ENCODE data around the gene GPR156.
"Not testable (repeated sequence)": the region's sequence is repeated elsewhere in the genome, so short reads cannot be mapped to it uniquely, and the experiment has no call there.

Gene GPR156

GRCh38 chr3:120284747-120285507 lies at the start of gene GPR156:
GPR156 (minus strand) TSS chr3:120285222; CDS start chr3:120244098, 41,124 bp downstream.
- DNase-seq, result peak; percentile 17

- no peak for DNase-seq
Measured at GRCh38 chr3:120332646-120333045, 47.6 kb upstream of the GPR156 start.

- DNase-seq, result no peak
Measured at GRCh38 chr3:120331076-120331475, 46.1 kb upstream of the GPR156 start.

- DNase-seq, result no peak
Measured at GRCh38 chr3:120326784-120327183, 41.8 kb upstream of the GPR156 start.

GRCh38 chr3:120324190-120324589 lies 39.2 kb upstream of the GPR156 start:
- DNase-seq, result no peak

DNA sequence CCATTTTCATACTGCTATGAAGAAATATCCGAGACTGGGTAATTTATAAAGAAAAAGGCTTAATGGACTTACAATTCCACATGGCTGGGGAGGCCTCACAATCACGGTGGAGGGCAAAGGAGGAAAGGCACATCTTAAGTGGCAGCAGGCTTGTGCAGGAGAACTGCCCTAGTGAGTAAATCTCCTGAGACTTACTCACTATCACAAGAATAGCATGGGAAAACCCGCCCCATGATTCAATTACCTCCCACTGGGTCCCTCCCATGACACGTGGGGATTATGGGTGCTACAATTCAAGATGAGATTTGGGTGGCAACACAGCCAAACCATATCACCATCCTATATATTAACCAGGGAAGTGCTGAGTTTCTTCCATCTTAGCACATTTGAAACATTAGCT lies 38.7 kb upstream of the GPR156 start:
- not testable (repeated sequence) for DNase-seq

DNA sequence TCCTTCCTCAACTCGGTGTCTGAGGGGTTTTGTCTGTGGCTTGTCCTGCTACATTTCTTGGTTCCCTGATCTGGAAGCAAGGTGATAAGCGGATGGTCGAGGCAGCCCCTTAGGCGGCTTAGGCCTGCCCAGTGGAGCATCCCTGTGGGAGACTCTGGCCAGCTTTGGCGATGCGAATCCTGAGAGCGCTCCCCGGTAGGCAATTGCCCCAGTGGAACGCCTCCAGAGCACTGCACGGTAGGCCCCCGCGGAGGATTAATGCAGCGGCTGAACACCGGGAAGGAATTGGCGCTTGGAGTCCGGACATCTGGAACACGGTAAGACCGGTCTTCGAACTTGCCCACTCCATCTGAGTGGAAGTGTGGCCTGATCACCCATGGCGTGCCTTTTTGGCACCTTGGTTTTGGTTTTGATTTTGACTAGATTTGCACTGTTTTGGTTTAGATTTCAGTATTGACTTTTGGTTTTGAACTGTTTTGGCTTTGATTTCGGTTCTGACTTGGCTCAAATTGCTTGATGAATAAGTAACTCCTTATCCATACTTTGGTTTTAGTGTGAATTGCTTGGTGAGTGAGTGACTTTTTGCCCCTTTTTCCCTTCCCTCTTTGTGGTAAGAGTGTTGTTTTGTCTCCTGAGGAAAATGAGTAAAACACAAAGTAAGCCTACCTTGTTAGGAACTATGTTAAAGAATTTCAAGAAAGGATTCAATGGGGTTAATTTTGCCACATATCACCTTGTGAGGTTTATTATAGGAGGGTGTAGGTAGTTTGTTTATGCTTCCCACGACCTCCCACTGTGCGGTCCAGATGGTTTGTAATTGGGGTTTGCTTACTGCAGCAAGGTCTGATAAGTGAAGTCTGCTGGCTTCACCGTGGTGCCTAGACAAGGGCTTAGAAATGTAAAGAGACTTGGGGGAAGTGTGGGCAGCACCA lies 27.1 kb upstream of the GPR156 start:
- DNase-seq, result no peak

- DNase-seq, result no peak
Measured at GRCh38 chr3:120306519-120307455, 21.8 kb upstream of the GPR156 start.

- DNase-seq, result no peak
Measured at GRCh38 chr3:120304616-120305015, 19.6 kb upstream of the GPR156 start.

- no peak for DNase-seq
Measured at GRCh38 chr3:120302361-120302760, 17.3 kb upstream of the GPR156 start.

GRCh38 chr3:120300971-120301370 lies 15.9 kb upstream of the GPR156 start:
- no peak for DNase-seq

DNA sequence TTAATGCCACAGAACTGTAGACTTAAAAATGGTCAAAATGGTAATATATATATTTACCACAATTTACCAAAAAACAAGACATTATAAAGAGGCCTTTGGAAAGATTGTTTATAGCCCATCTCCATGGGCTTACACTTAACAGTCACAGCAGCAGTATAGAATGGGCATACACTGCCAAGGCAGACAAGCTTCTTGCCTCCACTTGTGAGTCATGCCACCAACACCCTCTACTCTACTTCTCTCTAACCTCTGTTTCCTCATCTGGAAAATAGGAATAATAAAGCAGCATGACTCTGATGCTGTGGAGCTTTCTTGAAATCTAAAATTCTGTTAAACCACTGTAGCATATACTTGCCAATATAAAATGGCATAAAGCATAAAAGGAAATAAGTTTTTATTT lies 14.4 kb upstream of the GPR156 start:
- no peak for DNase-seq

GRCh38 chr3:120298996-120299395 lies 14.0 kb upstream of the GPR156 start:
- no peak for DNase-seq

- not testable (repeated sequence) for DNase-seq
Measured at GRCh38 chr3:120291552-120291951, 6.5 kb upstream of the GPR156 start.

GRCh38 chr3:120289636-120290035 lies 4.6 kb upstream of the GPR156 start:
- DNase-seq, result no peak

DNA sequence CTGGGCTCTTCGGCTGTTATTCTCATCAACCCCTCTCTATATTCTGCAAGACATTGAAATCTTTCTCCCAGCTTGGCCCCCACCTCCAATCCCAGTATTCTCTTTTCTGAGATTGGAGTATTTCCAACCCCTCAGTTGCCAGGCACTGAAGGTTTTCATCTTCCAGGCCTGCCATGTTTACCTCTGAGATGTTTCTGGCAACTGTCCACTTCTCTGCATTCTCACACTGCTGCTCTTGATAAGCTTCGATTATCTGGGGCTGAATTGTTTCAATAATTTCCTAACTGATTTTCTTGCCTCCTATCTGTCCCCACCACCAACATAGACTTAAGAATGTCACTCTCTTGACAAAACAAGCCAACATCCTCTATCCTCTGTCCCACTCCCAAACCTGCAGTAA lies 1.4 kb upstream of the GPR156 start:
- DNase-seq, result no peak

GRCh38 chr3:120285508-120285841 lies 453 bp upstream of the GPR156 start:
- no peak for DNase-seq

GRCh38 chr3:120281261-120281660 lies 3.8 kb downstream of the GPR156 start:
- no peak for DNase-seq

DNA sequence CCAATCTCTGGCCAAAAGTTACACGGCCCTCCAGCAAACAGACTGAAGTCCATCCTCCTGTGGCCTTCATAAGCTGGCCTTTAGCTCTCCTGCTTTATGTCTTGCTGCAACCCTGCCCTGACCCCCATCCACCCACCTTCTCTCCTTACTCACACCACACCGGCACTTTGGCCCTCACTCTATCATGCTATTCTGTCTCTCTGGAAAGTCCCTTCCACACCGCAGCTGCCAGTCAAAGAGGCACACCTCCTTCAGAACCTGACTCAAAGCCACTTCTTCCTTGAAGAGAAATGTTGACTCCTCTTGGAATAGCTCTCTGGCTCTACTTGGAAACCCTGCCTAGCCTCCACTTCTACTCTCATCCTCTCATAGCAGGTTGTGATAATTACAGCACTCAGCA lies 4.5 kb downstream of the GPR156 start:
- DNase-seq, result no peak

- DNase-seq, result no peak
Measured at GRCh38 chr3:120280026-120280425, 5.0 kb downstream of the GPR156 start.

DNA sequence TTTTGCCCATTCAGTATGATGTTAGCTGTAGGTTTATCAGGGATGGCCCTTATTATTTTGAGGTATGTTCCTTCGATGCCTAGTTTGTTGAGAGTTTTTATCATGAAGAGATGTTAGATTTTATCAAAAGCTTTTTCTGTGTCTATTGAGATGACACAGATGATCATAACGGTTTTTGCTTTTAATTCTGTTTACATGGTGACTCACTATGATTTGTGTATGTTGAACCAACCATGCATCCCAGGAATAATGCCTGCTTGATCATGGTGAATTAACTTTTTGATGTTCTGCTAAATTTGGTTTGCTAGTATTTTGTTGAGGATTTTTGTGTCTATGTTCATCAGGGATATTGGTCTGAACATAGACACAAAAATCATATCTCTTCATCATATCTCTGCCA lies 8.3 kb downstream of the GPR156 start:
- DNase-seq, result no peak

DNA sequence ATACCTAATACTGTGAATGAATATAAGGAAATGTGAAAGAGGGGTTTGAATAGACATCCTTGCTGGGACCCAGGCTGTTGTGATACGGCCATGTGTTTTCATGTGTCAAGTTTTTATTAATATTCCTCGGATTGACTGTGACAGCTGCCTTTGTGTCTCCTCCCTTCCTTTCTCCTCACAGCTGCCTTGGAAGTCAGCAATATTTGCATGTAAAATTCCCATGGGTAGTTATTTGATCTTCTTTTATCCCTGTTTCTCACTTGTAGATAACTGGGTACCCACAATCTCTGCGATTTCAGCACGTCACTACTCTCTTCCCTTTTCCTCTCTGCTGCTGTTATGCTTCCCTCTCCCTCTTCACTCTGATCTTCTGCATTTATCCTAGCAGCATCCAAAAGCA lies 9.4 kb downstream of the GPR156 start:
- DNase-seq, result no peak

GRCh38 chr3:120274739-120275167 lies 10.3 kb downstream of the GPR156 start:
- peak; percentile 62 for DNase-seq

Data from NCI-H2107 (cell line).